ENCODE results near the gene SLC11A1.
A peak's percentile ranks its signal among the peaks of the same experiment; 100 is the strongest.

GRCh38 chr2:218395826-218396687, 14.0 kb downstream of the SLC11A1 start:
- TF ChIP-seq MAZ (IDR thresholded peaks at IDR 0.05; ENCODE audit: borderline replicate concordance, low read depth, low read length) (peak; percentile 98), CTCF (conservative IDR thresholded peaks at IDR 0.05; ENCODE audit: low read depth, low read length) (peak; percentile 91)
